RWPE2 (cell line): ENCODE data around the gene TALDO1.
A peak's percentile ranks its signal among the peaks of the same experiment; 100 is the strongest.

Experiments used
- ATAC-seq: fragments of 200-7000 bp; cut with Tn5 transposase; 3 replicates; pipeline ENCODE4 v1.9.1; 2021; ENCODE audit warnings: low read depth
- DNase-seq: peaks from one replicate; pipeline ENCODE4 v3.0.0-alpha.2; 2020; ENCODE audit warnings: low spot score
- H3K27ac ChIP-seq: fragments of 450-650 bp; 2 replicates; pipeline ENCODE4 v1.5.1; 2017; ENCODE audit warnings: mild to moderate bottlenecking; ENCODE audit not compliant: poor library complexity, severe bottlenecking
- H3K27me3 ChIP-seq: fragments of 250-450 bp; sonication (Bioruptor Pico); 2 replicates; pipeline ENCODE4 v1.5.1; 2021; ENCODE audit warnings: mild to moderate bottlenecking, moderate library complexity; ENCODE audit not compliant: insufficient read depth, poor library complexity, severe bottlenecking
- H3K36me3 ChIP-seq: fragments of 250-450 bp; sonication (Bioruptor Pico); 2 replicates; pipeline ENCODE4 v1.5.1; 2020; ENCODE audit warnings: low read depth, mild to moderate bottlenecking, moderate library complexity
- H3K4me1 ChIP-seq: fragments of 250-450 bp; sonication (Bioruptor Pico); 2 replicates; pipeline ENCODE4 v1.5.1; 2021; ENCODE audit warnings: mild to moderate bottlenecking, moderate library complexity; ENCODE audit not compliant: insufficient read depth, poor library complexity, severe bottlenecking
- H3K4me3 ChIP-seq: fragments of 250-450 bp; sonication (Bioruptor Pico); 2 replicates; pipeline ENCODE4 v1.5.1; 2021; ENCODE audit warnings: mild to moderate bottlenecking, moderate library complexity; ENCODE audit not compliant: severe bottlenecking
- H3K9me3 ChIP-seq: fragments of 250-450 bp; sonication (Bioruptor Pico); 2 replicates; pipeline ENCODE4 v1.5.1; 2021; ENCODE audit warnings: mild to moderate bottlenecking, moderate library complexity; ENCODE audit not compliant: severe bottlenecking
- CTCF ChIP-seq: fragments of 450-650 bp; IDR thresholded peaks from one replicate; pipeline ENCODE4 v1.5.1; 2017; ENCODE audit warnings: mild to moderate bottlenecking, moderate library complexity; ENCODE audit not compliant: poor library complexity, severe bottlenecking

TALDO1 gene

GRCh38 chr11:789943-790342, 42.7 kb downstream of the TALDO1 start, which contains the start of gene CEND1:
Gene CEND1 (minus strand): TSS chr11:790090. CDS start chr11:788576, 1,514 bp downstream.
- no peak within 1 kb of the TSS for H3K27ac ChIP-seq
- no peak for TF ChIP-seq CTCF
- H3K9me3 ChIP-seq, result no peaks in the 10 kb centered on the region
- peaks cover 9% of the 10 kb centered on the region for H3K27me3 ChIP-seq
- peaks cover 7% of the 10 kb centered on the region; the same call in 1 of the 2 replicates for H3K36me3 ChIP-seq
- no peaks in the 10 kb centered on the region for H3K4me1 ChIP-seq
- no peak within 1 kb of the TSS for H3K4me3 ChIP-seq
- DNase-seq, result no peak
- ATAC-seq, result no peak

GRCh38 chr11:790721-791564, 43.7 kb downstream of the TALDO1 start:
- Histone ChIP-seq H3K9me3 (no peaks in the 10 kb centered on the region), H3K4me1 (no peaks in the 10 kb centered on the region), H3K27me3 (peaks cover 9% of the 10 kb centered on the region), H3K36me3 (peaks cover 7% of the 10 kb centered on the region; the same call in 1 of the 2 replicates), H3K4me3 (no peak overlapping the region), H3K27ac (no peak overlapping the region)
- TF ChIP-seq CTCF, result no peak
- ATAC-seq (peak; percentile 52), DNase-seq (no peak)

- Histone ChIP-seq H3K4me3 (no peak overlapping the region), H3K27me3 (peaks cover 9% of the 10 kb centered on the region), H3K9me3 (no peaks in the 10 kb centered on the region), H3K27ac (no peak overlapping the region), H3K4me1 (peaks cover 2% of the 10 kb centered on the region), H3K36me3 (peaks cover 7% of the 10 kb centered on the region; the same call in 1 of the 2 replicates)
- DNase-seq, result no peak
- ATAC-seq, result no peak
- TF ChIP-seq CTCF, result no peak
These were observed 44.6 kb downstream of the TALDO1 start for GRCh38 chr11:791658-792534.

GRCh38 chr11:792535-792821, 45.2 kb downstream of the TALDO1 start:
- Histone ChIP-seq H3K27me3 (peaks cover 9% of the 10 kb centered on the region), H3K4me3 (no peak overlapping the region), H3K4me1 (peaks cover 2% of the 10 kb centered on the region), H3K27ac (no peak overlapping the region), H3K9me3 (no peaks in the 10 kb centered on the region), H3K36me3 (peaks cover 7% of the 10 kb centered on the region; the same call in 1 of the 2 replicates)
- no peak for ATAC-seq
- DNase-seq, result no peak
- TF ChIP-seq CTCF, result no peak
